H1 (cell line): ENCODE results near the gene BNIP5. TPM values are rescaled to one million over a fixed set of nuclear protein-coding genes. Genes with fewer than 3 reads are reported as not detected.

Experiments
- CTCF ChIA-PET: fragments of 300-600 bp; sonication (Branson Sonifier 250); formaldehyde crosslinking; loops from one replicate; lab custom pipeline; 2021; ENCODE audit not compliant: partially characterized antibody; lab: Charles Lee
- POLR2A ChIA-PET: fragments of 300-600 bp; sonication (Branson Sonifier 250); formaldehyde crosslinking; loops from one replicate; lab custom pipeline; 2021; ENCODE audit warnings: inconsistent platforms; ENCODE audit not compliant: partially characterized antibody; lab: Charles Lee
- DNase-seq, 2 experiments: peaks; one replicate each; pipeline versions ENCODE4 v3.0.0 to v3.0.0-alpha.2; 2010 to 2022; ENCODE audit warnings: low spot score in 2 of 2, low read depth in 1 of 2, mixed read lengths in 1 of 2
- FAIRE-seq: peaks from 2 replicates; lab custom pipeline; 2011; peaks lifted over from hg19 to GRCh38; lab: Jason Lieb, UNC
- H2AFZ ChIP-seq: 2 replicates; pipeline ENCODE4 v1.8.1; 2012; ENCODE audit warnings: low read length, inconsistent platforms
- H2AK5ac ChIP-seq: 2 replicates; pipeline ENCODE4 v1.6.1; 2013; ENCODE audit warnings: low read depth, low read length
- H2BK120ac ChIP-seq: replicated peaks from 2 replicates; pipeline ENCODE3; 2013; ENCODE audit warnings: low read depth, low read length, inconsistent platforms
- H2BK12ac ChIP-seq: 2 replicates; pipeline ENCODE4 v1.6.1; 2013; ENCODE audit warnings: low read depth, low read length
- H2BK15ac ChIP-seq: 2 replicates; pipeline ENCODE4 v1.6.1; 2013; ENCODE audit warnings: low read length
- H2BK20ac ChIP-seq: 2 replicates; pipeline ENCODE4 v1.6.1; 2013; ENCODE audit warnings: low read length
- H2BK5ac ChIP-seq: 2 replicates; pipeline ENCODE4 v1.6.1; 2013; ENCODE audit warnings: low read depth, low read length
- H3K14ac ChIP-seq: 2 replicates; pipeline ENCODE4 v1.6.1; 2013; ENCODE audit warnings: inconsistent platforms; ENCODE audit not compliant: insufficient read length
- H3K18ac ChIP-seq: 2 replicates; pipeline ENCODE4 v1.6.1; 2013; ENCODE audit warnings: low read length; ENCODE audit errors: extremely low read depth
- H3K23ac ChIP-seq: 2 replicates; pipeline ENCODE4 v1.6.1; 2013; ENCODE audit warnings: inconsistent platforms; ENCODE audit not compliant: insufficient read length
- H3K23me2 ChIP-seq: 2 replicates; pipeline ENCODE4 v1.6.1; 2013; ENCODE audit warnings: low read depth, low read length
- H3K27ac ChIP-seq: 2 replicates; pipeline ENCODE4 v1.6.1; 2011; ENCODE audit warnings: low read depth, low read length, inconsistent platforms
- H3K27me3 ChIP-seq, 4 experiments: replicated peaks in 1 of 4; 1 replicate in 1 of 4; 2 replicates in 3 of 4; pipeline versions ENCODE4 v1.6.1 to v1.8.1; 2011 to 2013; ENCODE audit warnings: low read length in 3 of 4, mild to moderate bottlenecking in 3 of 4, inconsistent platforms in 2 of 4, mixed read lengths in 2 of 4, moderate library complexity in 1 of 4; ENCODE audit not compliant: control insufficient read depth in 3 of 4, insufficient read depth in 3 of 4; ENCODE audit errors: extremely low read depth in 1 of 4
- H3K36me3 ChIP-seq, 4 experiments: 2 replicates each; pipeline versions ENCODE4 v1.6.1 to v1.8.1; 2011 to 2013; ENCODE audit warnings: mild to moderate bottlenecking in 4 of 4, low read length in 3 of 4, moderate library complexity in 2 of 4, control low read depth in 1 of 4, inconsistent platforms in 1 of 4; ENCODE audit not compliant: insufficient read depth in 4 of 4, control insufficient read depth in 2 of 4
- H3K4ac ChIP-seq: replicated peaks from 2 replicates; pipeline ENCODE3; 2013; ENCODE audit warnings: low read length, low read depth, mixed read lengths, inconsistent platforms; ENCODE audit not compliant: insufficient read length
- H3K4me1 ChIP-seq, 4 experiments: replicated peaks in 1 of 4; 1 replicate in 1 of 4; 2 replicates in 3 of 4; pipeline versions ENCODE4 v1.6.1 to v1.8.1; 2011 to 2013; ENCODE audit warnings: low read length in 3 of 4, inconsistent platforms in 2 of 4, mixed read lengths in 1 of 4; ENCODE audit not compliant: insufficient read depth in 4 of 4, control insufficient read depth in 3 of 4
- H3K4me2 ChIP-seq, 2 experiments: 2 replicates each; pipeline versions ENCODE4 v1.6.1 to v1.8.1; 2011 to 2013; ENCODE audit warnings: low read depth in 2 of 2, low read length in 2 of 2, control low read depth in 1 of 2, inconsistent platforms in 1 of 2, mild to moderate bottlenecking in 1 of 2; ENCODE audit not compliant: insufficient read depth in 1 of 2
- H3K4me3 ChIP-seq, 4 experiments: fragments of 200-600, 300-600 bp in 1 of 4; sonication (generic), shearing (Covaris generic), sonication (Bioruptor Twin) in 1 of 4; 2 replicates each; pipeline versions ENCODE4 v1.5.1 to v1.8.1; 2011 to 2016; ENCODE audit warnings: low read length in 4 of 4, low read depth in 3 of 4, control low read depth in 2 of 4, inconsistent platforms in 2 of 4, mild to moderate bottlenecking in 2 of 4, mixed read lengths in 1 of 4, moderate library complexity in 1 of 4; ENCODE audit not compliant: insufficient read depth in 2 of 4; ENCODE audit errors: extremely low read depth in 1 of 4
- H3K56ac ChIP-seq: replicated peaks from 2 replicates; pipeline ENCODE3; 2013; ENCODE audit warnings: low read depth, mild to moderate bottlenecking, mixed read lengths, low read length, inconsistent platforms; ENCODE audit not compliant: insufficient read length
- H3K79me1 ChIP-seq: 2 replicates; pipeline ENCODE4 v1.6.1; 2013; ENCODE audit warnings: low read depth, low read length, control low read depth
- H3K79me2 ChIP-seq, 2 experiments: 2 replicates each; pipeline versions ENCODE4 v1.6.1 to v1.8.1; 2012 to 2013; ENCODE audit warnings: low read length in 2 of 2, mild to moderate bottlenecking in 2 of 2, inconsistent platforms in 1 of 2; ENCODE audit not compliant: insufficient read depth in 2 of 2, control insufficient read depth in 1 of 2
- H3K9ac ChIP-seq, 4 experiments: replicated peaks in 1 of 4; 1 replicate in 1 of 4; 2 replicates in 3 of 4; pipeline versions ENCODE4 v1.6.1 to v1.8.1; 2011 to 2013; ENCODE audit warnings: low read depth in 3 of 4, low read length in 3 of 4, control low read depth in 2 of 4, mild to moderate bottlenecking in 2 of 4, moderate library complexity in 2 of 4, inconsistent platforms in 1 of 4; ENCODE audit errors: extremely low read depth in 1 of 4
- H3K9me3 ChIP-seq, 2 experiments: 2 replicates each; pipeline versions ENCODE4 v1.6.1 to v1.8.1; 2012 to 2013; ENCODE audit warnings: mild to moderate bottlenecking in 2 of 2, moderate library complexity in 2 of 2, control low read depth in 1 of 2, inconsistent platforms in 1 of 2, low read depth in 1 of 2, low read length in 1 of 2, mixed read lengths in 1 of 2; ENCODE audit not compliant: insufficient read depth in 2 of 2
- H4K20me1 ChIP-seq, 2 experiments: replicated peaks in 1 of 2; 2 replicates each; pipeline versions ENCODE3 to v1.8.1; 2011 to 2013; ENCODE audit warnings: inconsistent platforms in 2 of 2, low read length in 2 of 2, mild to moderate bottlenecking in 1 of 2; ENCODE audit not compliant: insufficient read depth in 2 of 2, control insufficient read depth in 1 of 2
- H4K5ac ChIP-seq: 2 replicates; pipeline ENCODE4 v1.6.1; 2013; ENCODE audit warnings: low read length, low read depth, mixed read lengths, inconsistent platforms; ENCODE audit not compliant: insufficient read length
- H4K8ac ChIP-seq: 2 replicates; pipeline ENCODE4 v1.8.0; 2013; ENCODE audit warnings: mild to moderate bottlenecking, moderate library complexity, low read length, inconsistent platforms; ENCODE audit not compliant: insufficient read depth; ENCODE audit errors: extremely low read depth
- H4K91ac ChIP-seq: replicated peaks from 2 replicates; pipeline ENCODE3; 2013; ENCODE audit warnings: low read length, mixed read lengths, inconsistent platforms; ENCODE audit not compliant: insufficient read length
- CBX5 ChIP-seq: fragments of 300-800, 300-1000 bp; sonication (generic); IDR thresholded peaks from 2 replicates; pipeline ENCODE4 v1.7.1; 2016; ENCODE audit warnings: antibody characterized with exemption, low read length, low read depth
- CREB1 ChIP-seq: IDR thresholded peaks from 2 replicates; pipeline ENCODE4 v1.6.1; 2012; ENCODE audit warnings: inconsistent platforms
- EP300 ChIP-seq, 2 experiments: IDR thresholded peaks; 1 replicate in 1 of 2; 2 replicates in 1 of 2; pipeline ENCODE4 v1.6.1; 2011 to 2012; ENCODE audit warnings: low read depth in 2 of 2, low read length in 2 of 2, mild to moderate bottlenecking in 2 of 2, borderline replicate concordance in 1 of 2, inconsistent platforms in 1 of 2, moderate library complexity in 1 of 2
- HDAC6 ChIP-seq: IDR thresholded peaks from one replicate; pipeline ENCODE4 v1.7.1; 2012; ENCODE audit warnings: low read depth, mild to moderate bottlenecking, inconsistent platforms, low read length, moderate library complexity
- JUND ChIP-seq: IDR thresholded peaks from 2 replicates; pipeline ENCODE4 v1.6.1; 2011; ENCODE audit warnings: mild to moderate bottlenecking, improper control_type of control experiment, low read length
- MAFK ChIP-seq: IDR thresholded peaks from 2 replicates; pipeline ENCODE4 v1.6.1; 2012; ENCODE audit warnings: low read depth, mild to moderate bottlenecking, improper control_type of control experiment, low read length
- RNF2 ChIP-seq: fragments of 200-900, 300-1000 bp; sonication (generic); IDR thresholded peaks from 2 replicates; pipeline ENCODE4 v1.7.1; 2016; ENCODE audit warnings: borderline replicate concordance, low read depth, mild to moderate bottlenecking, antibody characterized with exemption, low read length; ENCODE audit not compliant: poor library complexity, severe bottlenecking; ENCODE audit errors: missing control alignments
- SIN3A ChIP-seq, 2 experiments: IDR thresholded peaks in 1 of 2; conservative IDR thresholded peaks in 1 of 2; 2 replicates each; pipeline ENCODE4 v1.6.1; 2011 to 2012; ENCODE audit warnings: low read length in 2 of 2, improper control_type of control experiment in 1 of 2, low read depth in 1 of 2, mild to moderate bottlenecking in 1 of 2
- SRF ChIP-seq: IDR thresholded peaks from 2 replicates; pipeline ENCODE4 v1.6.1; 2011; ENCODE audit warnings: mild to moderate bottlenecking, low read depth, low read length, moderate library complexity
- WGBS, 2 experiments: shearing (Covaris generic) in 1 of 2; methylation state at CpG; one replicate each; pipeline versions ENCODE4 v1.1.6 to v1.1.7; 2013 to 2015; ENCODE audit warnings: low lambda C conversion rate in 2 of 2, mixed read lengths in 2 of 2, inconsistent platforms in 1 of 2, low coverage in 1 of 2, missing lambda C conversion rate in 1 of 2; ENCODE audit not compliant: insufficient replicate concordance in 2 of 2, insufficient coverage in 1 of 2, insufficient read length in 1 of 2; ENCODE audit errors: extremely low coverage in 1 of 2, missing lambda C conversion rate in 1 of 2; 5-methylcytosine and 5-hydroxymethylcytosine counted together
- polyA plus RNA-seq, 7 experiments: library from polyadenylated mRNA; depleted of rRNA in 3 of 7; stranded (reverse) in 5 of 7; unstranded in 2 of 7; fragments of >200 nt in 5 of 7; fragments of 200-250 nt in 2 of 7; gene quantifications; 1 replicate in 5 of 7; 2 replicates in 1 of 7; 4 replicates in 1 of 7; pipeline versions ENCODE4 v1.2.1 to v1.2.3, GENCODE V29; 2011 to 2013; ENCODE audit warnings: missing spikeins in 2 of 7, mixed read lengths in 2 of 7
- total RNA-seq: library from RNA; stranded (reverse); fragmentation: NEBNext Ultra II Directional; extraction: Animal tissue kit (Norgen Biotek cat#: 25700); gene quantifications from 2 replicates; pipeline ENCODE4 v1.2.1, GENCODE V29; 2021
- TF ChIP-seq, protein P1 (sequence below): IDR thresholded peaks from 2 replicates; pipeline ENCODE4 v1.6.1; 2012; ENCODE audit warnings: inconsistent platforms
- TF ChIP-seq, protein P2 (sequence below): IDR thresholded peaks from 2 replicates; pipeline ENCODE4 v1.6.1; 2012; ENCODE audit warnings: inconsistent platforms

BNIP5 gene
- total and polyA plus RNA-seq, 2 of the 8 experiments (the other 6 are each of a cell fraction or from before 2014, with no cell fraction given) = not detected

DNA sequence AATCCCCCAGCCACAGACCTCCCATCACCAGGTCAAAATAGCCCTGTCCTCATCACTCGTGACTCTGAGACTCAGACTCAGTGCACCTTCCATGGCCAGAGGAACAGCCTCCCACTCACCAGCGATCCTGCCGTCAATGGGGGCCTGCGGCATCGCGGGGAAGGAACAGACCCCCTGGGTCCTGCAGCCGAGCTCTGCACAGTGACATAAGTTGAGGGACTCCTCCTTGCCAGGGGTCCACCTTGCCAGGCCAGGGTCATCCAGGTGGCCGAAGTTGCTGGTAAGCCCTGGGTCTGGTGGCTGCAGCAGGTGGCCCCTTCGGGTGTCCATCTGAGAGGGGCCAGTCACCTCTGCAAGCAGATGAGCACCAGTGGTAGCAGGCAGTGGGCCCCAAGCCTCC, 34.5 kb upstream of the BNIP5 start:
- Histone ChIP-seq H2BK12ac (no peak overlapping the region), H2BK120ac (no peak overlapping the region), H3K36me3 (no peaks in the 10 kb centered on the region), H2BK15ac (no peak overlapping the region), H3K4me3 (no peak overlapping the region), H3K9ac (no peak overlapping the region), H3K4ac (no peak overlapping the region), H2AFZ (no peak overlapping the region), H3K18ac (no peak overlapping the region), H3K14ac (no peak overlapping the region), H4K5ac (no peak overlapping the region), H2AK5ac (no peak overlapping the region), H3K56ac (no peak overlapping the region), H4K8ac (no peak overlapping the region; the same call in 1 of the 2 replicates), H3K9me3 (no peaks in the 10 kb centered on the region), H4K91ac (no peak overlapping the region), H3K4me1 (peaks cover 0 to 10% (median 1%) of the 10 kb centered on the region in 4 experiments; a peak in 3 of 7 replicates), H2BK5ac (no peak overlapping the region), H3K4me2 (no peak overlapping the region), H3K79me1 (no peaks in the 10 kb centered on the region), H3K79me2 (no peaks in the 10 kb centered on the region), H3K23ac (no peak overlapping the region), H3K27ac (no peak overlapping the region), H2BK20ac (no peak overlapping the region), H4K20me1 (no peaks in the 10 kb centered on the region), H3K27me3 (no peaks in the 10 kb centered on the region), H3K23me2 (no peaks in the 10 kb centered on the region; the same call in 1 of the 2 replicates)
- POLR2A ChIA-PET = no interaction called here
- CTCF ChIA-PET = interaction anchor here (1.1 to 1.8 kb wide), 2 partner anchors 9 to 10 kb away, joined by 4 read pairs; no protein-coding TSS in a partner anchor
- no peak for DNase-seq
- 92% methylated on average over 8 of the region's 9 CpGs; no CpG with 5 or more reads in 1 of the 2 experiments for WGBS, 2 experiments
- no peak for FAIRE-seq
- TF ChIP-seq, protein P1, sequence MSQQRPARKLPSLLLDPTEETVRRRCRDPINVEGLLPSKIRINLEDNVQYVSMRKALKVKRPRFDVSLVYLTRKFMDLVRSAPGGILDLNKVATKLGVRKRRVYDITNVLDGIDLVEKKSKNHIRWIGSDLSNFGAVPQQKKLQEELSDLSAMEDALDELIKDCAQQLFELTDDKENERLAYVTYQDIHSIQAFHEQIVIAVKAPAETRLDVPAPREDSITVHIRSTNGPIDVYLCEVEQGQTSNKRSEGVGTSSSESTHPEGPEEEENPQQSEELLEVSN = no peak
- TF ChIP-seq SIN3A (conservative IDR thresholded peaks at IDR 0.05 in 1 of 2, IDR thresholded peaks at IDR 0.05 in 1 of 2; ENCODE audit: low read depth in 1 of 2, low read length in 2 of 2) (no peak), MAFK (no peak), JUND (no peak), CBX5 (no peak), RNF2 (no peak), CREB1 (no peak), HDAC6 (no peak), SRF (no peak), EP300 (IDR thresholded peaks at IDR 0.05; ENCODE audit: borderline replicate concordance in 1 of 2, low read depth in 2 of 2, low read length in 2 of 2) (no peak)
- TF ChIP-seq, protein P2, sequence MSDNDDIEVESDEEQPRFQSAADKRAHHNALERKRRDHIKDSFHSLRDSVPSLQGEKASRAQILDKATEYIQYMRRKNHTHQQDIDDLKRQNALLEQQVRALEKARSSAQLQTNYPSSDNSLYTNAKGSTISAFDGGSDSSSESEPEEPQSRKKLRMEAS = no peak
